Germinal center (tissue), 1 donor: ENCODE data around the gene SPATA21.
"Not testable (repeated sequence)": the region's sequence is repeated elsewhere in the genome, so short reads cannot be mapped to it uniquely, and the experiment has no call there.

Source experiments
- DNase-seq: peaks from one replicate; pipeline ENCODE4 v3.0.0; 2012; ENCODE audit warnings: mixed read lengths, low spot score

The SPATA21 gene

DNA sequence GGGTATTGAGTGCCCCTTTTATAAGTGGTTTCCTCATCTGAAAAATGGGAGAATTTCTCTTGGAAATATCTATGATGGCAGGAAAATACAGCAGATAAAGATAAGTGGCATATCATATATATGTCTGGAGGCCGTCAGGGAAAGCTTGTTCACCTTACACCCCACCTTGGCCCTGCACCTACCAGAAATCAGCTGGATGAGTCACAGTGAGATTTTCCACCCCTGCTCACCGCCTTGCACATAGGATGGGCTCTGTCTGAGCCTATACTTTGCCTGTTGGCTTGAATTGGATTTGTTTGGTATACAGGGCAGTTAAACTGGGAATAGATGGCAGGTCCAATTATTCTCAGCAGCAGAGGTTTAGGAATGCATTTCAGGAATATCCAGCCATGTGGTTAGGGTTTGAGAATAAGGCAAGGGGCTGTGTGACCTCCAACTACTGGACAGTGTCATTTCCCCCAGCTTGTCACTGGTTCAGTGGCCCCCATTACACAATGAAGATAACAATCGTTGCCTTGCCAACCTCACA is at the start of gene SPATA21:
TSS of gene SPATA21 (minus strand) at position 479 of the 529 bp plus-strand sequence. CDS start 6,053 bp downstream, outside the sequence.
- no peak for DNase-seq

- not testable (repeated sequence) for DNase-seq
Measured at GRCh38 chr1:16487011-16487410, 49.8 kb upstream of the SPATA21 start.

DNA sequence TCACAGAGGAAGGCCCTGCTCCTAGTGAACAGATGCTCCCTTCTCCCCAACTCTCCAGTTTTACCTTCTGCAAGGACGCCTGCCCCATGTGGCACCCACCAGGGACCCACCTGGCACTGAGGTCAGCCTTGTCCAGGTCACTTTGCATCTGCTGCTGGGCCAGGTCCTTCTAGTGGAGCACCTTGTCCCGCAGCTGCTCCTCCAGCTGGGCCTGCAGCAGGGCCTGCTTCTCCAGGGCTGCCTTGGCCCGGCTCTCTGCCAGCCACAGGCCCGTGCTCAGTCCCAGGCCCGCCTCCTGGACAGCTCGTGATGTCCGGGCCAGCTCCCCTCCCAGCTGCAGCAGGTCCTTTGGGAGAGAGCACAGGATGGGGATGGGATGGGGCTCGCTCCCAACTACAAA is 49.1 kb upstream of the SPATA21 start:
- DNase-seq: not testable (repeated sequence)

GRCh38 chr1:16484931-16485330 is 47.7 kb upstream of the SPATA21 start:
- DNase-seq: no peak

DNA sequence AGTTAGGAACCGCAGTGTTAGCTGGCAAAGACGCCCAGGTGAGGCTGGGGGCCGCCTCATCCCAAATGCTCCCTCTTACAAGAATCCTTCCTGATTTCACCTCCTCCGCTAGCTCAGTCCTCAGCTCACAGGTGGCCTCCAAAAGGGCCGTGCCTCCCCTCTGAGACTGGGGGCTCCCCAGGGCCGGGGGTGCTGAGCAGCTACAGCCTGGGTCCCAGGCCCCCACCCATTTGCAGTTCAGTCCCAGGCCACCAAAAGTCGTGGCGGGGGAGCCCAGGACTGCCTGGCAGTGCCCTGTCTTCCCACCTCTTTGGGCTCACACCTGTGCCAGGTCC is 47.2 kb upstream of the SPATA21 start:
- DNase-seq: no peak

DNA sequence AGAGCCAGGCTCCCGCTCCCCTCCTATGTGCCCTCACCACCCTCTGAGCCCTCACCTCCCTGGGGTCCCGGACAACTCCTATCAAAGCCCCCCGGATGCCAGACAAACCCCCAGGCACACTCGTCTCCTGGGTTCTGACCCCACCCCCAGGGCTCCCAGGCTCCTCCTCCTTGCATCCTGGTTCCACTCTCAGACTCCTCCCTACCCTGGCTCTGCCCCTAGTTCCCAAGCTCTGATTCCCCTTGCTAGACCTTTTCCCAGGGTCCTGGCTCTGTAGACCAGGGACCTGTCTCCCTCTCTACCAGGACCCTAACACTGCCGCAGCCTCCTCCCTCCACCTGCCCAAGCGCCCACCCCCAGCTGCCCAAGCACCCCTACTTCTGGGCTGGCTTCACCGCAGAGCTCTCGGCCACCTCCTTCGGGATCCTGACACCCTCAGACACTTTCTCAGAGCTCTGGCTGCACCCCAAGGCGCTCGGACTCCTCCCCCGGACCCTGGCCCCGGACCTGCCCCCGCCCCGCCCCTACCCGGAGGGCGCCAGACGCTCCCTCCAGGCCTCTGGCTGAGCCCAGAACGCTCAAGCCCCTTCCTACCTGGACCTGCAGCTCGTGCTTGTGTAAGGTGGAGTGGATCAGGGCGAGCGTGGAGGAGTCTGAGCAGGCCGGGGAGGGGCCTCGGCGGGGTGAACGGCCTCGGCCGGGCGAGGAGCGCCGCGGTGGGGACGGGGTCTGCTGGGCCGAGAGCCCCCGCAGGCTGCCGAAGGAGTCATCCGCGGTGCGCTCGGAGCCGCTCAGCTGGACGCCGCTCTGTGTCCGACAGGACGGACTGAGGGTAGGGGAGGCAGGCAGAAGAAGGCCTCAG is 46.6 kb upstream of the SPATA21 start:
- not testable (repeated sequence) for DNase-seq

DNA sequence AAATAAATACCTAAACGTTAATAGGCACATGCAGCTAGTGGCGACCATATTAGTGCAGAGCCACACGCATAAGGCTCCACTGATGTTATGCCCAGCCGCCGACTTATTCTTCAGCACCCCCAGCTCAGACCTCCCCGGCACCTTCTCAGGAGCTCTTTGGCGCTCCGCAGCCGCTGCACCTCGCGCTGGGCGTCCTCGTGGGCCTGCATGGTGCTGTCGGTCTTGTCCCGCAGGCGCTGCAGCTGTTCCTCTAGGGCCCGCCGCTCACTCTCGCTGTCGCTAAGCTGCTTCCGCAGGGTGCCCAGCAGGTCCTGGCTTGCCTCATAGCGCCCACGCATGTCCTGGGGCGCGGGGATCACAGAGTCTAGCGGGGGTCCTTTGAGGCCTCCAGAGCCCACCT is 45.9 kb upstream of the SPATA21 start:
- not testable (repeated sequence) for DNase-seq

DNA sequence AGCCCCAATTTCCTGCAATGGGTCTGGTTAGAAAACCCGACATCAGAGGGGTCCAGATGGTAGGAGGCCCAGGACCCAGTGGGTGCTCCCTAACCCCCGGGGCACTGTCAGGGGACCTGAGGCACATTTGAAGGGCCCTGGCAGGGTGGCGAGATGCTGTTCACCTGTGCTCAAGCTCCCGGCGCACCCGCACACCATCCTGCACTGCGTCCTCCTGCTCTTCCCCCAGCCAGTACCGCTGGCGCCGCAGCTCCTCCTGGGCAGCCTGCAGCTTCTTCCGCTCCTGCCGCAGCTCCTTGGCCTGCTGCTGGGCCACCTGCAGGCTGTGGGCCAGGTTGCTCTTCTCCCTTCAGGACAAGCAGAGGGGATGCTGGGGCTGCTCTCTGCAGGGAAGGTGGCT is 40.9 kb upstream of the SPATA21 start:
- DNase-seq: no peak

DNA sequence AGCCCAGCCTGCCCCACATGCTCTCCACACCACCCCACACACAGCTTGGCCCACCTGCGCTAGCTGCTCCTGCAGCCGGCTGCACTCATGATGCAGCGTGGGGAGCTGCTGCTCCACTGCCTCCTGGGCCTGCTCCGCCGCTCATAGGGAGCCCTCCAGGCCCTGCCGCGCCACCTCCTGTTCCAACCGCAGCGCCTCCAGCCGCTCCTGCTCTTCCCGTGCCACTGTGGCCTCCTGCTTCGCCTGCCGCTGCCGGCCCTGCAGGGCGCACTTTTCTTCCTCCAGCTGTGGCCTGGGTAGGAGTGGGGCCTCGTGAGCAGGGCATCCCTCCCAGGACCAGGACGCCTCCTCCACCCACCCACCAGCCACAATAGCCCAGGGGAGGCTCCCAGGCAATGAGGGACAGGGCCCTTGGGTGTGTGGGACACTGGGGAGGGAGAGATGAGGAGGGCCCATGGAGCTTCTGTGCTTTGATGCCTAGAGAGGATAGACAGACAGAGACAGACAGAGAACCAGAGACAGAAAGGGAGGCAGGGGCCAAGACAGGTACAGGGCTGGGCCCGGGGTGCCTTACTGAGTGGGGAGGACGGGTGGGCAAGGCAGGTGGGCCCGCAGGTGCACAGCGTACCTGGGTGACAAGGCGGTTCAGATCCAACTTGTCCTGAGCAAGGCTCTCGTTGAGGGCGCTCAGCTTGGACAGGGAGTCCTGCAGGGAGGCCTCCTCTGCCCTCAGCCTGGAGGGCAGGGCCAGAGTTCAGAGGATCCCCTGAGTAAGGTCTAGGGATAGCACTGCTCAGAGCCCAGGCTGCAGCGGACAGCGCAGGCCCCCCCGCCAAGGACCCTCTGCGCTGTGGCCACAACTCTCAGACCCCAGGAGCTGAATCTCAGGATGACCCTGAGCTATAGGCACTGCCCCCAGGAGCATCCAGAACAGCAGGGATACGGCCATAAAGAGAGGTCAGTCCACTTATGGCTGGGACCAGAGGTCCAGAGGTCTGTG is 38.8 kb upstream of the SPATA21 start:
- DNase-seq: not testable (repeated sequence)

GRCh38 chr1:16474891-16475290 is 37.7 kb upstream of the SPATA21 start:
- DNase-seq: not testable (repeated sequence)

DNA sequence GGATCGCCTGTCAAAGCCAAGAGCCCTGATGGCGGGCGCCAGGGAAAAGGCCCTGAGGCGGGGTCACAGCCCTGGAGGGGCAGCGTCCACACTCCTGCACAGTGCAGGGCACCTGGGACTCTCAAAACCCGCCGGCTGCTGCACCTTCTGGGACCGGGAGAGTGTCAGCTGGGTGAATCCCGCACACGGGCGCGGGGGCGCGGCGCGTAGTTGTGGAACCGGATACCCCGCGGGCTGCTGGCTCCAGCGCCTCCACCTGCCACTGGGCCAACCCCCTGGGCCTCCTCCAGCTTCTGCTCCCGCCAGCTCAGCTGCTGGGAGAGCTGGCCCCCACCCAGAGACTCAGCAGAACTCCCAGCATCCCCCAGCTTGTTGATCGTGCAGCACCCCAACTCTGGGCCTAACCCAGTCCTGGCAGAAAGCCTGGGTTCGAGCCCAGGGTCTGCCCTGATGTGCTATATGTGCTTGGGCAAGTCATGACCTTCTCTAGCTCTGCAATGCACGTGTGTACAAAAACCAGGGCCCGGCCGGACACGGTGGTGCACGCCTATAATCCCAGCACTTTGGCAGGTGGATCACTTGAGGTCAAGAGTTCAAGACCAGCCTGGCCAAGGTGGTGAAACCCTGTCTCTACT is 37.1 kb upstream of the SPATA21 start:
- no peak for DNase-seq

- DNase-seq: no peak
Measured at GRCh38 chr1:16468558-16468957, 31.3 kb upstream of the SPATA21 start.

DNA sequence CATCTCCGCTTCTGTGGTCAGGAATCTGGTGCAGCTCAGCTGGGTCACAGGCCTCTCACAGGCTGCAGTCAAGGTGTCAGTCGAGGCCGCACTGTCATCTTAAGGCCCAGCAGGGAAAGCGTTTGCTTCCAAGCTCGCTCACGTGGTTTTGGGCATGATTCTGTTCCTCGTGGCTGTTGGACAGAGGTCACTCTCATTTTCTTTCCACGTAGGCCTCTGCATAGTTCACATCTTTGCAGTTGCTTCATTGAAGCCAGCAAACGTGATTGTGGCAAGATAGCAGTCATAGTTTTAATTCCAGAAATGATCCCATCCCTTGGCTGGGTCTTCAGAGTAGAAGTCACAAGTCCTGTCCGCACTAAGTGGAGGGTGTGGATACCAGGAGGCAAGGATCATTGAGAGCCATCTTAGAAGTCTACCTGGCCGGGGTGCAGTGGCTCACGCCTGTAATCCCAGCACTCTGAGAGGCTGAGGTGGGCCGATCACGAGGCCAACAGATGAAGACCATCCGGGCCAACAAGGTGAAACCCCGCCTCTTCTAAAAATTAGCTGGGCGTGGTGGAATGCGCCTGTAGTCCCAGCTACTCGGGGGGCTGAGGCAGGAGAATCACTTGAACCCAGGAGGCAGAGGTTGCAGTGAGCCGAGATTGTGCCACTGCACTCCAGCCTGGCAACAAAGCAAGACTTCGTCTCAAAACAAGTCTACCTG is 27.8 kb upstream of the SPATA21 start:
- no peak for DNase-seq

DNA sequence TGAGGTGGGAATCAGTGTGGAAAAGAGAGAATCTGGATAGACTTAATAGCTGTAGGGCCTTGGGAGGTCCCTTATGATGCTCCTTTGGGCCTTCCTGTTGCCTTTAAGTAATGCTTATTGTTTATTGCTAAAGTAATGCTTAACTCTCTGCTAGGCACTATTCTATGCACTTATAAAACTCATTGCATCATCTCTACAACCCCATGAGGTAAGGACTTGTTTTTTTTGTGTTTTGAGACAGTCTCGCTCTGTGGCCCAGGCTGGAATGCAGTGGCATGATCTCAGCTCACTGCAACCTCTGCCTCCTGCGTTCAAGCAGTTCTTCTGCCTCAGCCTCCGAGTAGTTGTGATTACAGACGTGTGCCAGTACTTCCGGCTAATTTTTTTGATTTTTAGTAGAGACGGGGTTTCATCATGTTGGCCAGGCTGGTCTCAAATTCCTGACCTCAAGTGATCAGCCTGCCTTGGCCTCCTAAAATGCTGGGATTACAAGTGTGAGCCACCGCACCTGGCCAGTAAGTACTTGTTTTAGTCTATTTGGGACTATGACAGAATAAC is 25.6 kb upstream of the SPATA21 start:
- no peak for DNase-seq

DNA sequence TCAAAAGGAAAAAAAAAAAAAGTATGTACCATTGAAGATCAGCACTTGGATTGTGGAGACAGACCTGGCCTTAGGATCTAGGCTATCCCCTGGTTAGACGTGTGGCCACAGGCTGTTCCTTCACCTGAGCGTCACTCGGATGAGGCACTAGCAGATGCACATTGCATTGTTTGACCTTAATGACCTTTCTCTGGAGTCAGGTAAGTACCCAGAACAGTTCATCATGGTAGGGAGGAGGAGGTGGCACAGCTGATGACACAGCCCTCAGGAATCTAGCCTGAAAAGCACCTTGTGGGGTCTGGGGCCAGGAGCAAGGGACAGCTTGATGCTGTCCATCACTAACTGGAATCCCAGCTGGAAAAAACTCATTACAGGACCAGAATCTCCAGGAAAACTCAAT is 24.5 kb upstream of the SPATA21 start:
- no peak for DNase-seq

- DNase-seq: no peak
Measured at GRCh38 chr1:16459352-16459925, 22.2 kb upstream of the SPATA21 start.

DNA sequence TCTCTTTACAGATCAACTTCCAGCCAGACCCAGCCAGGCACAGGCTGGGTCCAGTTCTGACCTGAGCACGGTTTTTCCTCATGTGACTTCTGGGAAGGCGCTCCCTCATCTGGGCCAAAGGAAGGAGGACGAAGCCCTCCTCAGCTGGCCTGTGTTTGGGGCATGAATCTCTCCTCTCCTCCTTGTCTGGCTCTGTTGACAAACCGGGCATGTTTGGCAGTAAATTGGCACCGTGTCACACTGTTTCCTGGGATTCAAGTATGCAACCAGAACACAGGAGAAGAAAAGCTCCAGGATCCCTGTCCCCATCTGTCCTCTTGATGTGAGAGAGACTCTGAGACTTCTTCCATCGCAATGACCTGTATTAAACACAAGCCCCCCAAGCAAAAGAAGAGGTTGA is 21.6 kb upstream of the SPATA21 start:
- DNase-seq: no peak

DNA sequence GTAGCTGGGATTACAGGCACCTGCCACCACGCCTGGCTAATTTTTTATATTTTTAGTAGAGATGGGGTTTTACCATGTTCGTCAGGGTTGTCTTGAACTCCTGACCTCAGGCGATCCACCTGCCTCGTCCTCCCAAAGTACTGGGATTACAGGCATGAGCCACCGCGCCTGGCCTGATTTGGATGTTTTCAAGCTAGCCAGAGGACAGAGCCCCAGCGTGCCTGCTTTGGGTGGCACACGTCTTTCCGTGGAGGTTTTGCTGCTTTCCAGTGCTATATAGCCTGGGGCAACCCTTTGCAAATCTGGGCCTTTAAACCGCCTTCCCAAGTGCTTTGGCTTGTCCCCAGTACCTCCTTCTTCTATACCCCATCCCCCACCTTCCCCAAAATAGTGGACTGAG is 18.9 kb upstream of the SPATA21 start:
- not testable (repeated sequence) for DNase-seq

DNA sequence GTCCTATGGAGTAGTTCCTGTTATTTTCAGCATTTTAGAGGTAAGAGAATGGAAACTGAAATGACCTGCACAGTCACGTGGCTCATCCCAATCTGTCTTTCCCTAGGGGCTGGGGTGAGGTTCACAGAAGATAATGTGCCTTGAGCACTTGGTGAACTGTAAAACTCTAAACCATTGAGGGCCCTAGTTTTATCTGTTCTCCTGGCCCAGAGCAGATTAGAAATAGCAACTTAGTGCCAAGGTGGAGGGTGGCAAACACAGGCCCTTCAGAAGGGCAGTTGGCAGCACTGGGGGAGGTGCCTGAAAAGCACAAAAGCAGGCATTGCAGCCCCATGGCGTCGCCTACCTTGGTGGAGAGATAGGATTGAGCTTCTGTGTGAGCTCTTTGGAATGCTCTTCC is 17.7 kb upstream of the SPATA21 start:
- DNase-seq: not testable (repeated sequence)

- no peak for DNase-seq
Measured at GRCh38 chr1:16451841-16452528, 14.8 kb upstream of the SPATA21 start.
